GM12892 (cell line): ENCODE results near the gene SAP25. TPM values are rescaled to one million over a fixed set of nuclear protein-coding genes. Genes with fewer than 3 reads are reported as not detected.
A peak's percentile ranks its signal among the peaks of the same experiment; 100 is the strongest.

Experiments used
- DNase-seq: peaks from one replicate; pipeline ENCODE4 v3.0.0; 2011; ENCODE audit not compliant: insufficient read length
- FAIRE-seq: peaks from 2 replicates; lab custom pipeline; 2011; peaks lifted over from hg19 to GRCh38; lab: Jason Lieb, UNC
- POLR2A ChIP-seq: IDR thresholded peaks from 2 replicates; pipeline ENCODE4 v1.6.1; 2011; ENCODE audit warnings: low read depth, low read length, control low read depth
- POLR2AphosphoS5 ChIP-seq: IDR thresholded peaks from 2 replicates; pipeline ENCODE4 v1.6.1; 2011; ENCODE audit warnings: low read depth, low read length, control low read depth
- TAF1 ChIP-seq: IDR thresholded peaks from 2 replicates; pipeline ENCODE4 v1.6.1; 2011; ENCODE audit warnings: low read depth, mild to moderate bottlenecking, control low read depth, low read length, borderline replicate concordance
- polyA plus RNA-seq: library from polyadenylated mRNA; unstranded; fragments of >200 nt; gene quantifications from one replicate; pipeline ENCODE4 v1.2.1, GENCODE V29; 2012; ENCODE audit warnings: missing spikeins, inconsistent platforms; ENCODE audit not compliant: missing spikeins

Gene SAP25
- 1.4 TPM for polyA plus RNA-seq

GRCh38 chr7:100573691-100574361, at the start of gene SAP25:
TSS of gene SAP25 (minus strand) at chr7:100573900. CDS start at chr7:100573742, 158 bp downstream.
- TF ChIP-seq TAF1 (no peak), POLR2A (no peak), POLR2AphosphoS5 (no peak)

GRCh38 chr7:100621554-100621953, 47.9 kb upstream of the SAP25 start:
- TF ChIP-seq POLR2AphosphoS5 = no peak
- TF ChIP-seq POLR2A = no peak
- TF ChIP-seq TAF1 = no peak
- FAIRE-seq = no peak

More at GRCh38 chr7:100573691-100574361, at the start of gene SAP25:
- FAIRE-seq (no peak), DNase-seq (no peak)

GRCh38 chr7:100620804-100621203, 47.1 kb upstream of the SAP25 start:
- TF ChIP-seq POLR2A (no peak), POLR2AphosphoS5 (no peak), TAF1 (no peak)
- DNase-seq (no peak), FAIRE-seq (no peak)

More at GRCh38 chr7:100621554-100621953, 47.9 kb upstream of the SAP25 start:
- no peak for DNase-seq

- DNase-seq = no peak
- TF ChIP-seq POLR2AphosphoS5 = no peak
- TF ChIP-seq TAF1 = no peak
- no peak for TF ChIP-seq POLR2A
- no peak for FAIRE-seq
Measured at GRCh38 chr7:100620239-100620638, 46.5 kb upstream of the SAP25 start.

GRCh38 chr7:100614308-100614861, 40.7 kb upstream of the SAP25 start:
- no peak for DNase-seq
- FAIRE-seq = no peak
- TF ChIP-seq POLR2AphosphoS5 (no peak), TAF1 (no peak), POLR2A (no peak)

- no peak for TF ChIP-seq POLR2AphosphoS5
- no peak for TF ChIP-seq TAF1
- FAIRE-seq (no peak), DNase-seq (no peak)
Measured at GRCh38 chr7:100613412-100614175, 39.9 kb upstream of the SAP25 start.

- peak; percentile 82 for FAIRE-seq
- TF ChIP-seq POLR2AphosphoS5 = no peak
- no peak for TF ChIP-seq TAF1
- no peak for TF ChIP-seq POLR2A
- DNase-seq = no peak
Measured at GRCh38 chr7:100612730-100613390, 39.2 kb upstream of the SAP25 start.

- DNase-seq (peak; percentile 99), FAIRE-seq (peak; percentile 99)
- TF ChIP-seq POLR2AphosphoS5 (peak; percentile 72), TAF1 (no peak), POLR2A (no peak)
Measured at GRCh38 chr7:100611983-100612729, 38.5 kb upstream of the SAP25 start, which contains the start of gene MOSPD3. TSS of gene MOSPD3 (plus strand) at chr7:100612540. CDS start at chr7:100612792, 252 bp downstream.

GRCh38 chr7:100609958-100610357, 36.3 kb upstream of the SAP25 start:
- no peak for FAIRE-seq
- no peak for DNase-seq

GRCh38 chr7:100607111-100607510, 33.4 kb upstream of the SAP25 start:
- DNase-seq = no peak
- no peak for FAIRE-seq

More at GRCh38 chr7:100609958-100610357, 36.3 kb upstream of the SAP25 start:
- TF ChIP-seq TAF1 (no peak), POLR2A (no peak), POLR2AphosphoS5 (no peak)

GRCh38 chr7:100606313-100606712, 32.6 kb upstream of the SAP25 start:
- no peak for TF ChIP-seq TAF1
- no peak for TF ChIP-seq POLR2A
- TF ChIP-seq POLR2AphosphoS5 = no peak
- FAIRE-seq = no peak

More at GRCh38 chr7:100607111-100607510, 33.4 kb upstream of the SAP25 start:
- TF ChIP-seq TAF1 (no peak), POLR2A (no peak), POLR2AphosphoS5 (no peak)

More at GRCh38 chr7:100606313-100606712, 32.6 kb upstream of the SAP25 start:
- DNase-seq = no peak
